GM08714 (cell line): ENCODE data around the gene MDFIC.

Source experiments
- H3K4me3 ChIP-seq: fragments of 200-500 bp; sonication (Bioruptor generic); 2 replicates; pipeline ENCODE4 v1.5.1; 2014; ENCODE audit warnings: mild to moderate bottlenecking, low read length, inconsistent platforms
- ZNF274 ChIP-seq: IDR thresholded peaks from 2 replicates; pipeline ENCODE4 v1.6.1; 2012; ENCODE audit warnings: mild to moderate bottlenecking, low read depth, low read length

Gene MDFIC

DNA sequence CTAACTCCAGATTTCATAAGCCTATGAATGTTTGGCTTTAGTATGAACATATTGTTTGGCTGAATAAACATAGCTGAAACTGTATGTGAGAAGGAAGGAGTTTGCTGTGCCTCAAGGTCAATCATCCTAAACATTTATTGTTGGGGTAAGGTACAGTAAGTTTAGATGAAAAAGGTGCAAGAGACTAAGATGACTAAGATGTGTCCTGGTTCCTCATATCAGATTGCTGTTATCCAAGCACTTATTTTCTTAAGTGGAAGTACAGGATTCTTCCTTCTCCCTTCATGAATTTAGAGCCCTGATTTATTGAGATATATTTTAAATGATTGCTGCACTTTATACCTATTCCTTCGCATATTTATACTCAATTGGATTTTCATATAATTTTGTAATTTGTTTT, 12.2 kb downstream of the MDFIC start:
- no peak for TF ChIP-seq ZNF274
- H3K4me3 ChIP-seq, result no peak overlapping the region

DNA sequence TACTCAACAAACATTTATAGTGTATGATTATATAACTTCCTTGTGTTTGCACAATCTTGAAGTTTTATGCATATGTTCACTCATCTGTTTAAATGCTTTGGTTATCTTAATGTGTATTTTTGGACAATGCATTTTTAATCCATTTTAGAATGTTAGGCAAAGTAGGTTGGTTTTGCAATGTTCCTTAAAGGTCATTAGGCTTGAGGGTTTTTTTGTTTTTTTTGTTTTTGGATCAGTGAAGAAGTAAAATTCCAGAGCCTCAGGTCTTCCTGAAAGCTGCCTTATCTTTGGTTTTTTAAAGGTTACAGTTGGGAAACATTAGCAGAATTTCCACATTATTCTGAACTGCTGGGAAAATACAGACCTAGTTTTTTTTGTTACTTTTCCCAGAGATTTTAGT, 12.8 kb downstream of the MDFIC start:
- no peak overlapping the region for H3K4me3 ChIP-seq
- no peak for TF ChIP-seq ZNF274

DNA sequence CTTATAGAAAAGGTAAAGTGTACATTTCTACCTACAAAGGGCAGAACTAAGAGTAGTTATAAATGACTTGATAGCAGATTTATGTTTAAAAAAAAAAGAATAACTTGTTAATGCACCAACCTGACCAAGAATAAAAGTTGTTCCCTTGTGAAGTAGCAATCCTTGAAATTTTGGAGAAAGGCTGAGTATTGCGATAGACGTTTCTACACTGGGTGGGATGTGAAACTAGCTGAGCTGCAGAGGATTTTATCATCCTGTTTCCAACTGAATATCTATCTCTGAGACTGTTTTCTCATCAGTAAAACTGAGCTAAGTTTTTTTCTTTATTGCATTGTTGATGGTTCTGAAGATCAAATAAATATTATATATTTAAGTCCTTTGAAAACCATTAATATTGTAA, 14.6 kb downstream of the MDFIC start:
- TF ChIP-seq ZNF274, result no peak
- H3K4me3 ChIP-seq, result no peak overlapping the region

DNA sequence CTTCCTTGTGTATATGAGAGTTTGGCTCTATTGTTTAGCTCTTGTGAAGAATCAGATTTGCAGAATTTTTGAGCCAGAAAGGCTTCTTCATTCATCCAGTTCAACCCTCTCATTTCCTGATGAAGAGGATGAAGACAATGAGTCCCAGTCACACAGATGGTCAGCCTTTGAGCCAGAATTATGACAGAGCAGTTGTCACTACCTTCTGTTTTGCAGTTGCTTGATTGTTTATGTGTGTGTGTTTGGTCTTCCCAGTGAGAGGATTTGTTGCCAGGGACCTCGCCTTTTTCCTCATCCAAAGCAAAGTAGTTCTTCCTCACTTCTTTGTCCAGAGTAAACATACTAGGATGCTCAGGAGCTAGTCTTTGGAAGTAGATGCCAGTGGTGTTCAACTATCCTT, 15.6 kb downstream of the MDFIC start:
- TF ChIP-seq ZNF274, result no peak
- H3K4me3 ChIP-seq, result no peak overlapping the region

DNA sequence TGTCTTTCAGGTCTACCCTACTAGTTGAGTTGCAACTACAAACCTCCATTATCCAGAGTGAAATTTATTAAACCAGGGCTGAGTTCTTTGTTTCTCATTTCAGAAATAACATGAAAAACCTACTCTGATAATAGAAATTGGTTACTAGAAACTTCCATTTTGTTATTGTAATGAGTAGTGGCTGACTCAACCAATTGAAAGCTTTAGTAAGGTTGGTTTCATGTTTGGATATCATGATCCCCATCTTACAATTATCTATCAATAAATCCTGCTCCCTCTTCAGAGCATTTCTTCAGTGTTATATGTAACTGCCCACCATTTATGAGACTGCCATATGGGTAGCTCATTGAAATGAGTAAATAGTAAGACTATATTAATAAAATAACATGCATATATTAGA, 16.9 kb downstream of the MDFIC start:
- H3K4me3 ChIP-seq, result no peak overlapping the region
- no peak for TF ChIP-seq ZNF274

DNA sequence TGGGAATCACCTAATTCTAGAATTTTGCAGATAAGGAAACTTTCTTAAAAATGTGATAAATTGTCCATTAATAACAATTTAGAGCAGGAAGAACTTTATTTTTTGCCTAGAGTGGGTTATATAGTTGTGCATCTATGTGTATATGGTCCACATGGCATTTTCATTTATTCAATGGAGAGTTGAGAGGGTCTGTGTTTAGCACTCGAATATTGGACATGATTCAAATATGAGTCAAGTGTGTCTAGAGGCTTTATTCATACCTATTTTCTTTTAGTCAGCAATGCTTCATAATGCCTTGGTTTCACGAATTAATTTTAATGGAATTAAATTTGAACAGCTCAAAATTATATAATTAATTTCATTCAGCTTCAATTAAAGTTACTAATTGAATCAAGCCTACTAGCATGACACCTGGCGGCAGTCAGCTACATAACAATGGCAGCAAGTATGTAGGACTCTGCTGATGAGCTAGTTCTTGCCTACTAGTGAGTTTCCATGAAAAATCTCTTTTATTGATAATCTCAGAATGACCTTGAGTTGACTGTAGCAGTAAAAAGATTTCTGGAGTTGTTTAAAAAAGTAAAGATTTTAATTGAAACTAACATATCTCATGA, 17.7 kb downstream of the MDFIC start:
- TF ChIP-seq ZNF274, result no peak
- H3K4me3 ChIP-seq, result no peak overlapping the region

DNA sequence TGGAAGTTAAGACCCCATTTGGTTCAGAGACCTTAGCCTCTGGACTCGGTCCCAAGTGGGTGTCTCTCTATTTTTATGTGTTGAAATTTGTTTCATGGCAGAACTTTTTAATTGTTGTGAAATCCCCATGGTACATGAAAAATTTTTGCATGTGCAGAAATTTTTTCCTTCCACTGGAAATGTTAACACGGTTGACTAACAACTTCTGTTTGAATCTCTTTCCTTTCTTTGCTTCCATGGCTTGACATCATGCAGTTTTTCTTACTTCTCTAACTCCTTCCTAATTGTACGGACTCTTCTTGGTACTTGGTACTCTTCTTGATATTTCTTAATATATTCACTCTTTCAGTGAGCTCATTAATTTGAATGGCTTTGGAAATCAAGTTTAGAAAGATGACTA, 18.3 kb downstream of the MDFIC start:
- H3K4me3 ChIP-seq, result no peak overlapping the region
- TF ChIP-seq ZNF274, result no peak

DNA sequence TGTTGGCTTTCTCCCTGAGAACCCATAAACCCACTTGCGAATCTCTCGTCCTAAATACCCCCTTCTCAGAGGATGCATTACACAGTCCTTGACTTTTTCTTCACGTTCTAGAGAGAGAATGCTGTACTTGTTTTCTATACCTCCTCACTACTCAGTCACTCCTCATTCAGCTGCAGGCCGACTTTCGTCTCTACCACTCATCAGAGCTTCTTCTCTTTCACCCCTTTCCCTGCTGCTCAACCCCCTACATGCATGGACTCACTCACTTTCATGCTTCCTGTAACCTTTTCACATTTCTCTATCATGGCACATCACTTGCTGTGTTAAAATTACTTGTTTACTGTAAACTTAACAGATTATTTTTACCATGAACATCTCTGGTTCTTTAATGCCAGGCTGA, 19.8 kb downstream of the MDFIC start:
- H3K4me3 ChIP-seq, result no peak overlapping the region
- no peak for TF ChIP-seq ZNF274

DNA sequence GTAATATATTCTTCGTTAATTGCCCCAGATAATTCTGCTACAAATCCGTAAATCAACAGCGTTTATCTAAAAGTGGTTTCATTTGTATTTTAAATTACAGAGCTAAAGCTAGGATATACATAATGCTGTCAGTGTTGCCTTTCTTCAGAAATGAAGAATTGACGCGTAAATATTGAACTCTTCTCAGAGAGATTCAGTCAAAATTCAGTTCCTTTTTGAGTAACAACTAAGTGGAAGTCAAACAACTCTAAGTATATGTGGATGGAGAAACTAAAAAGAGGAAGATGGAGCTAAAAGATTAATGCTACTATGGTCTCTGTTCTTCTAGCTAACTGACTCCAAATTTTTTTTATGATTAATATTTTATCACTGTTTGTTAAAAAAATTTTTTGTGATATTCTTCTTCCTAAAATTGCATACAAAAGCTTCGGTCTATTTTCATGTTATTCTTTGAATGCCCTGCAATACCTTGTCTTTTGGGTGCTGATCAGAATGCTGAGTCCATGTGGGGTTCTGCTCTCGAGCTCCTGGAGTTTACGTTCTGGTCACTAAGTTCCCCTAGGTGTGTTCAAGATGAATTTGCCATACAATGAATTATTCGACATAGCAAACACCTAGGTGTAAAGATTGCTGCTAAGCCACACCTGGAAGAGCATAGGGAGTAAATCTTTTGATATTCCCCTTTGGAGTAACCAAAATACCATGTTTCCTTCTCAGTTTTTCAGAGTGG, 20.7 kb downstream of the MDFIC start:
- no peak for TF ChIP-seq ZNF274
- no peak overlapping the region for H3K4me3 ChIP-seq

DNA sequence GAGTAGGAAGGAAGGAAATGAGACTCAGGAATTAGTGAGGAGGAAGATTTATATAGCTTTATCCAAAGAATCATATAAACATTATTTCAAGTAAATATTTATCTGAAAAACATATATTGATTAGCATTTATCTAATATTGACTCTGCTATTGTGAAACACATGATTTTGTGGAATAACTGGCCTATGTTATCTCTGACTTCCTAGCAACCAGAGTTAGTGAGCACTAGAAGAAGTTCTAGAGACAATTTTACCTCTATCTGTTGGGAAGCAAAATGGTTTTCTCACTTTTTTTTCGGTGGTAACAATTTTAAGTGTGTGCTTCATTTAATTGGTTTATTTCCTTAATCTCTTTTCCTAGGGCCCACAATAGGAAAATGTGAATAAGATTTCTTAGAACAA, 21.6 kb downstream of the MDFIC start:
- H3K4me3 ChIP-seq, result no peak overlapping the region
- TF ChIP-seq ZNF274, result no peak

DNA sequence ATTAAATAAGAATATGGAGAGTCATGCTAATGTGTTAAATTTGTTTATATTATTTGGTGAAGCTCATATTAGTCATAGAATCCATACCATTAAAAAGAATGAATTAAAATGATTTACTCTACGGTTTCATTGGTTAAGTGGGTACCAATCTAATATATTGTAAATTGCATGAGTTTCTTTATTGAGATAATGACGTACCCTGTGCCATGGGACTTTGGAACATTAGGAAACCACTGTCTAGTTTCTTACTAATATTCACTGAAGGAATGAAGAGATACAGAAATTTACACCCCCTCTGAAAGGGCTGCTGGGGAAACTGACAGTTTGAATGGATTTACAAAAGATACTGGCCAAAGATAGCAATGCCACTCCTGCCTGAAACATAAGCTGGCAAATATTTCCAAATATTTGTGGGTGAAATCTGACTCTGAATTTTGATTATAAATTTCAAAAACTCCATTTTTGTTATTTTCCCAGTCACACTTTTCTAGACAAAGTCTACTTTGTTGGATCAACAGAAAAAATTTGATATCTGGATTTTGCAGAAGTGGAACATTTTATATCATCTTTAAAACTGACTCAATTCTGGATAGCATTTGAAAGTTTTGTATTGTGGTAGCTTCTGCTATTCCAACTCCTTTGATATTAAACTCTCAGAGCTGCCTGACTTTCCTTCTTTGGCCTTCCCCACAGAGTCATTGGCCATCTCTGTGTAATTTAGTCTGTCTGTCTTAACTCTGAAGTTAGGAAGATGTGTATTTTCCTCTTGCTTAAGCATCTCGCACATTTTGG, 22.3 kb downstream of the MDFIC start:
- no peak for TF ChIP-seq ZNF274
- H3K4me3 ChIP-seq, result no peak overlapping the region

DNA sequence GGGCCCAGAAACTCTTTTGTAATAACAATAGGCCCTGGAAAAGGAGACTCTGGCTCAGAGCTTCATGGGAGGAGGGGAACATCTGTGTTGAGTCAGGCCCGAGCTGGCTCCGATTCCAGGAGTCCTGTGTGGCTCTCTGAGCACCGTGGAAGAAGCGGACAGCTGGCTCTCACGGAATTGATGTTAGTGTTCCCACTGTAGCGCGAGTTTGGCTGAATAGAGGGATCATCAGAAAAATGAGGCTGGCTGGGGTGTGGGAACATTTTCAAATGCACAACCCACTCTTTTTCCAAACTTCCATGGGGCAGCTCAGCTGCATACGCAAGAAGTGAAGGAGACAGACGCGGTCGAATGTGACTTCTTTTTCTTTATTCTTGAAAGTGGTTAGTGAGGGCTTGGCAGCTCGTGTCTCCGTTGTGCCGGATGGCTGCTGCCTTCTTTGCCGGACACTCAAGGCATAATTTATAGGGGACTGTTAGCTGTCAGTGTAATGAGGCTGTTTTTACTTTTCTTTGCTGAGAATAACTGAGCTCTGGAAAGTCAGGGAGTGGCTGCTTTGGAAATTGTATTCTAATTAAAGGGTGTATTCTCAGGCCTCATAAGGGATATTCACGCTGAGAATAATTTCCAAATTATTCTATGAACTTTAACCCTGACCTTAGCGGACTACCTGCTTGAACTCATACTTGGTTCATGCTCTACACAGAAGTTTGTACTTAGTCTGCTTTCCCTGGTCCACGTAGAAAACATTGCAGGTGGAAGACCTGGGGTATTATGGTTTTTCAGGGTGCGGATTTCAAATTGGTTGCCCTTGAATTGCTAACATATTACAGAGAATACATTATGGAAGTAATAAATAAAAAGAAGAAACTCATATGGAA, 23.1 kb downstream of the MDFIC start:
- H3K4me3 ChIP-seq, result no peak overlapping the region

DNA sequence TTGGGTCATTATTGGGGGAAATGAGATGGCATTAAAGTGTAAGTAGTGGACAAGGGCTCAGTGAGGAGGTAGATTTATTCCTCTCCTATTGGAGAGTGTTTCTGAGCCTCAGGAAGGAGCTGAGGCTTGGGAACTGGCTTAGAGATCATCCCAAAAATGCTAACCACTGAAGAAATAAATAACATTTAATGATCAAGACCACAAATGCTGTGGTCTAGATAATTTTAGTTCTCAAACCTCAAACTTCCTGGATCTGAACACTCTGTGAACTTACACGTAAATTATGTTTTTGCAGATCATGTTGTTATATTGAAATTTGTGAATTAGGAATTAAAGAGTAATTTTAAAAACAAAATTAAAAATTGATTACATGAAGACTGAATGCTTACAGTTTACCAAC, 27.3 kb downstream of the MDFIC start:
- H3K4me3 ChIP-seq, result no peak overlapping the region
- no peak for TF ChIP-seq ZNF274

More for the DNA sequence above, 23.1 kb downstream of the MDFIC start:
- no peak for TF ChIP-seq ZNF274

DNA sequence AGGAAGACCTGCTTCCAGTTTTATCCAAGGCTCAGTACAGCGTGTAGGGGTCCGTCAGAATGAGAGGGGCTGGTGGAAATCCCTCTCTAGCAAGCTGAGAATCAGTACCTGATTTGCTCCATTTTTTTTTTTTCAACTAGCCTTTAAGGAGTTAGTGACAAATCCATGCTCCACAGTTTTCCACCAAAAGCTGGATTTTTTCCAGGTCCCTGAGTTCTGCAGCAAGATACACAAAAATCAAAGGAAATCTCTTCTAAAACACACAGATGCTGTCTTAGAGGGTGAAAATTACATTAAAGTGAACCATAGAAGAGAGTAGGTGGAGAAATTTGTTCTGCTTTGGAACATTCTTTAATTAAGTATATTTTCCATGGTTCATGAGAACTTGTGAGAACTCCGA, 30.4 kb downstream of the MDFIC start:
- TF ChIP-seq ZNF274, result no peak
- H3K4me3 ChIP-seq, result no peak overlapping the region
